Fibroblast of villous mesenchyme (primary cell): Measurements from ENCODE around the gene ATPAF1. TPM values are rescaled to one million over a fixed set of nuclear protein-coding genes. Genes with fewer than 3 reads are reported as not detected.

ENCODE experiments used
- DNase-seq: peaks from one replicate; pipeline ENCODE4 v3.0.0-alpha.2; 2010; ENCODE audit warnings: low read depth
- H3K4me3 ChIP-seq: 2 replicates; pipeline ENCODE4 v1.5.1; 2011; ENCODE audit warnings: low read depth, mild to moderate bottlenecking, low read length
- total RNA-seq: library from RNA; depleted of rRNA; stranded (reverse); fragments of >200 nt; gene quantifications from 2 replicates; pipeline ENCODE4 v1.2.3, GENCODE V29; 2012
- TF ChIP-seq, protein P1 (sequence below): IDR thresholded peaks from 2 replicates; pipeline ENCODE4 v1.5.1; 2012; ENCODE audit warnings: low read depth, mild to moderate bottlenecking, low read length; ENCODE audit not compliant: insufficient read depth

The ATPAF1 gene
- total RNA-seq, 1 donor = 66.1 TPM

GRCh38 chr1:46607345-46608130 is 60.6 kb downstream of the ATPAF1 start:
- TF ChIP-seq, protein P1, sequence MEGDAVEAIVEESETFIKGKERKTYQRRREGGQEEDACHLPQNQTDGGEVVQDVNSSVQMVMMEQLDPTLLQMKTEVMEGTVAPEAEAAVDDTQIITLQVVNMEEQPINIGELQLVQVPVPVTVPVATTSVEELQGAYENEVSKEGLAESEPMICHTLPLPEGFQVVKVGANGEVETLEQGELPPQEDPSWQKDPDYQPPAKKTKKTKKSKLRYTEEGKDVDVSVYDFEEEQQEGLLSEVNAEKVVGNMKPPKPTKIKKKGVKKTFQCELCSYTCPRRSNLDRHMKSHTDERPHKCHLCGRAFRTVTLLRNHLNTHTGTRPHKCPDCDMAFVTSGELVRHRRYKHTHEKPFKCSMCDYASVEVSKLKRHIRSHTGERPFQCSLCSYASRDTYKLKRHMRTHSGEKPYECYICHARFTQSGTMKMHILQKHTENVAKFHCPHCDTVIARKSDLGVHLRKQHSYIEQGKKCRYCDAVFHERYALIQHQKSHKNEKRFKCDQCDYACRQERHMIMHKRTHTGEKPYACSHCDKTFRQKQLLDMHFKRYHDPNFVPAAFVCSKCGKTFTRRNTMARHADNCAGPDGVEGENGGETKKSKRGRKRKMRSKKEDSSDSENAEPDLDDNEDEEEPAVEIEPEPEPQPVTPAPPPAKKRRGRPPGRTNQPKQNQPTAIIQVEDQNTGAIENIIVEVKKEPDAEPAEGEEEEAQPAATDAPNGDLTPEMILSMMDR = no peak
- H3K4me3 ChIP-seq = no peak overlapping the region
- no peak for DNase-seq

- no peak for DNase-seq
- H3K4me3 ChIP-seq = no peak overlapping the region
- TF ChIP-seq, protein P1 = no peak
These were observed 61.8 kb downstream of the ATPAF1 start for GRCh38 chr1:46606255-46606965.

- DNase-seq = no peak
- TF ChIP-seq, protein P1 = no peak
- H3K4me3 ChIP-seq = no peak overlapping the region
These were observed 62.9 kb downstream of the ATPAF1 start for GRCh38 chr1:46605232-46605631.

DNA sequence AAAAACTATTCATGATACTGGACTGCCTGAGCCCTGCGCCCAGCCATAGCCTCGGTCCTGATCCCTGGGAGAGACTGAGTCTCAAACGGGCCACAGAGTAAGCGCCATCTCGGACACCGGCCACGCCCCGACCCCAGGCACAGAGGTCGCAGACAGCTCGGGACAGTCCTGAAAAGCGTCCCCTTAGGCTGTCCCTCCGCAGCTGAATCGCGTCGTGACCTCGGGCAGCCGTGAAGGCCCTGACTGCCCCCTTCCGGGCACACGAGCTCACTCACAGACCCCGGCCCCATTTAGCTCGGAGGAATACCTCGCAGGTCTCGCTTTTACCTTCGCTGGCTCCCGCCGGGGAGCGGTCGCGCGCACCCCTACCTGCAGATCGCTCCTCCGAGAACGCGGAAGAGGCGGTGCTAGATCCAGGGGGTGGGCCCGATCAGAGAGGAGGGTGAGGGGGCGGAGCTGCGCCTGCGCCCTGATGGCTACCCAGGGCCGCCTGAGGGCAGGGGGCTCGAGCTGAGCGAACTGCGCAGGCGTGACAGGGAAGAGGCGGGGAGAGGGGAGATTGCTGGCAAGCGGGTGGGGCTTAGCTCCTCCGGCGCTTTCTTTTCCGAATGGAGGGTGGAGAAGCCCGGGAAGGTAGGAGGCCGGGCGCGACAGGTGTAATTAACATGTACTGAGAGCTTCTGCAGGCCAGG is 64.2 kb downstream of the ATPAF1 start, which contains the start of gene MKNK1:
Gene MKNK1, minus strand, starts transcription at position 411 of the 692 bp plus-strand sequence. CDS start 20,941 bp downstream, outside the sequence.
- TF ChIP-seq, protein P1 = peak; percentile 31
- DNase-seq = peak; percentile 94
- peak within 1 kb of the TSS; percentile 81 for H3K4me3 ChIP-seq

DNA sequence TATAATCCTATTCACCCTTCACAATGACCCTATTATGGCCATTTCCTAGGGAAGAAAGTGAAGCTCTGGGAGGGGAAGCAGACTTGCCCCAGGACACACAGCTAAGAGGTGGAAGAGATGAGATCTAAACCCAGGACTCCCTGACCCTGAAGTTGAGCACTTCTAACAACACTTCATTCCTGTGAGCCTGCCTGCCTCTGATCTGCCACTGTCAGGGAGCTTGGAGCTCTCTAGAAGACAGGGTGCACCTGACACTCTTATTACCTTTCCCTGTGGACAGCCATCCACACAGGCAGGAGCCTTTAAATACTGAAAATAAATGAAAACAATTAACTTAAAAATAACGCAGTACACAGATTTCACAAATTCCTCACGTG is 64.7 kb downstream of the ATPAF1 start:
- DNase-seq = no peak
- peak overlapping the region; percentile 81 for H3K4me3 ChIP-seq
- TF ChIP-seq, protein P1 = no peak

- H3K4me3 ChIP-seq = no peak overlapping the region
- TF ChIP-seq, protein P1 = no peak
- DNase-seq = no peak
These were observed 66.7 kb downstream of the ATPAF1 start for GRCh38 chr1:46601257-46602007.
